Mesendoderm (in vitro differentiated cells): Measurements from ENCODE around the gene RASSF8.
A peak's percentile ranks its signal among the peaks of the same experiment; 100 is the strongest.

Experiments used
- DNase-seq: peaks from one replicate; pipeline ENCODE4 v3.0.0; 2013
- H2AK5ac ChIP-seq: 2 replicates; pipeline ENCODE4 v1.6.1; 2013; ENCODE audit warnings: low read length, inconsistent platforms
- H2BK120ac ChIP-seq: 2 replicates; pipeline ENCODE4 v1.6.1; 2013; ENCODE audit warnings: low read depth, mild to moderate bottlenecking, low read length, moderate library complexity, mixed read lengths
- H2BK15ac ChIP-seq: replicated peaks from 2 replicates; pipeline ENCODE4 v1.6.1; 2013; ENCODE audit warnings: low read depth, mild to moderate bottlenecking, moderate library complexity
- H2BK5ac ChIP-seq: 2 replicates; pipeline ENCODE4 v1.6.1; 2013; ENCODE audit warnings: low read length, inconsistent platforms
- H3K18ac ChIP-seq: 2 replicates; pipeline ENCODE4 v1.6.1; 2013; ENCODE audit warnings: mild to moderate bottlenecking, low read length, mixed read lengths
- H3K23ac ChIP-seq: one replicate; pipeline ENCODE4 v1.6.1; 2013; ENCODE audit warnings: low read length
- H3K27ac ChIP-seq: 2 replicates; pipeline ENCODE4 v1.5.1; 2013; ENCODE audit warnings: low read depth, mild to moderate bottlenecking, inconsistent platforms, low read length, moderate library complexity
- H3K27me3 ChIP-seq: 2 replicates; pipeline ENCODE4 v1.6.1; 2013; ENCODE audit warnings: low read length, control low read depth, mild to moderate bottlenecking, inconsistent platforms; ENCODE audit not compliant: insufficient read depth, poor library complexity
- H3K36me3 ChIP-seq: 2 replicates; pipeline ENCODE4 v1.6.1; 2013; ENCODE audit warnings: low read length, inconsistent platforms; ENCODE audit not compliant: control insufficient read depth, insufficient read depth
- H3K4ac ChIP-seq: one replicate; pipeline ENCODE4 v1.6.1; 2013; ENCODE audit warnings: low read depth, mild to moderate bottlenecking, low read length, moderate library complexity
- H3K4me1 ChIP-seq: 2 replicates; pipeline ENCODE4 v1.6.1; 2013; ENCODE audit warnings: low read depth, low read length, inconsistent platforms; ENCODE audit not compliant: control insufficient read depth
- H3K4me2 ChIP-seq: 2 replicates; pipeline ENCODE4 v1.6.1; 2013; ENCODE audit warnings: low read length
- H3K4me3 ChIP-seq: 2 replicates; pipeline ENCODE4 v1.5.1; 2013; ENCODE audit warnings: mild to moderate bottlenecking, low read length
- H3K56ac ChIP-seq: one replicate; pipeline ENCODE4 v1.6.1; 2013; ENCODE audit warnings: low read length
- H3K79me1 ChIP-seq: 2 replicates; pipeline ENCODE4 v1.6.1; 2013; ENCODE audit warnings: low read length, inconsistent platforms
- H3K79me2 ChIP-seq: 2 replicates; pipeline ENCODE4 v1.6.1; 2013; ENCODE audit warnings: mild to moderate bottlenecking, low read length; ENCODE audit not compliant: control insufficient read depth, insufficient read depth
- H3K9ac ChIP-seq: 2 replicates; pipeline ENCODE4 v1.6.1; 2013; ENCODE audit warnings: low read length, inconsistent platforms
- H4K5ac ChIP-seq: one replicate; pipeline ENCODE4 v1.6.1; 2013; ENCODE audit warnings: low read length
- H4K8ac ChIP-seq: one replicate; pipeline ENCODE4 v1.6.1; 2013; ENCODE audit warnings: low read depth, mild to moderate bottlenecking, control low read depth, low read length, moderate library complexity
- WGBS: extraction: QIAGEN DNeasy Blood & Tissue Kit; methylation state at CpG from one replicate; pipeline ENCODE4 v1.1.7; 2013; ENCODE audit warnings: low lambda C conversion rate, missing lambda C conversion rate; ENCODE audit not compliant: insufficient coverage; ENCODE audit errors: extremely low coverage; 5-methylcytosine and 5-hydroxymethylcytosine counted together

RASSF8 gene

GRCh38 chr12:26007566-26007965 lies 49.1 kb downstream of the RASSF8 start:
- H3K4me2 ChIP-seq, result no peak overlapping the region
- no peak overlapping the region for H4K5ac ChIP-seq
- no peak overlapping the region for H3K18ac ChIP-seq
- no peak overlapping the region for H2AK5ac ChIP-seq
- peaks cover 8% of the 10 kb centered on the region for H3K79me2 ChIP-seq
- no peak overlapping the region for H3K27ac ChIP-seq
- H3K56ac ChIP-seq, result no peak overlapping the region
- no peak for DNase-seq
- no CpG with 5 or more reads among the region's 1 CpG for WGBS
- no peaks in the 10 kb centered on the region for H3K27me3 ChIP-seq
- H2BK5ac ChIP-seq, result no peak overlapping the region
- H3K4me3 ChIP-seq, result no peak overlapping the region
- peaks cover 19% of the 10 kb centered on the region for H3K79me1 ChIP-seq
- no peak overlapping the region for H4K8ac ChIP-seq
- no peak overlapping the region for H2BK15ac ChIP-seq
- H3K9ac ChIP-seq, result no peak overlapping the region
- H3K4me1 ChIP-seq, result peaks cover 3% of the 10 kb centered on the region
- no peak overlapping the region for H3K23ac ChIP-seq
- H3K36me3 ChIP-seq, result no peaks in the 10 kb centered on the region
- no peak overlapping the region for H2BK120ac ChIP-seq
- H3K4ac ChIP-seq, result no peak overlapping the region

GRCh38 chr12:26009593-26009992 lies 51.1 kb downstream of the RASSF8 start:
- Histone ChIP-seq H3K4me1 (peaks cover 3% of the 10 kb centered on the region), H3K23ac (no peak overlapping the region), H3K4ac (no peak overlapping the region), H4K8ac (no peak overlapping the region), H3K4me2 (no peak overlapping the region), H2BK120ac (no peak overlapping the region), H2BK15ac (no peak overlapping the region), H3K4me3 (no peak overlapping the region), H3K36me3 (no peaks in the 10 kb centered on the region), H3K27ac (no peak overlapping the region), H3K56ac (no peak overlapping the region), H2AK5ac (no peak overlapping the region), H3K18ac (no peak overlapping the region), H3K9ac (no peak overlapping the region), H4K5ac (no peak overlapping the region), H3K79me1 (peaks cover 16% of the 10 kb centered on the region), H2BK5ac (no peak overlapping the region), H3K27me3 (no peaks in the 10 kb centered on the region), H3K79me2 (peaks cover 6% of the 10 kb centered on the region)
- no peak for DNase-seq
- no CpG with 5 or more reads among the region's 1 CpG for WGBS

GRCh38 chr12:26010293-26010821 lies 51.9 kb downstream of the RASSF8 start:
- Histone ChIP-seq H3K4me3 (no peak overlapping the region), H3K23ac (no peak overlapping the region), H3K36me3 (no peaks in the 10 kb centered on the region), H3K79me1 (peaks cover 14% of the 10 kb centered on the region), H4K8ac (peak overlapping the region; percentile 56), H3K79me2 (peaks cover 6% of the 10 kb centered on the region), H2BK120ac (no peak overlapping the region), H3K9ac (no peak overlapping the region), H3K4me1 (peaks cover 3% of the 10 kb centered on the region), H2BK5ac (no peak overlapping the region), H2AK5ac (no peak overlapping the region), H3K27ac (no peak overlapping the region), H3K18ac (no peak overlapping the region), H2BK15ac (no peak overlapping the region), H3K4ac (no peak overlapping the region), H3K4me2 (no peak overlapping the region), H3K27me3 (no peaks in the 10 kb centered on the region), H4K5ac (no peak overlapping the region), H3K56ac (no peak overlapping the region)
- no CpG with 5 or more reads among the region's 6 CpGs for WGBS
- DNase-seq, result no peak

GRCh38 chr12:26011099-26011498 lies 52.6 kb downstream of the RASSF8 start:
- Histone ChIP-seq H2AK5ac (no peak overlapping the region), H2BK120ac (no peak overlapping the region), H2BK15ac (no peak overlapping the region), H3K36me3 (no peaks in the 10 kb centered on the region), H4K5ac (no peak overlapping the region), H3K23ac (no peak overlapping the region), H3K9ac (no peak overlapping the region), H3K56ac (no peak overlapping the region), H3K79me2 (peaks cover 6% of the 10 kb centered on the region), H4K8ac (peak overlapping the region; percentile 13), H3K79me1 (peaks cover 14% of the 10 kb centered on the region), H3K4ac (no peak overlapping the region), H2BK5ac (no peak overlapping the region), H3K27ac (no peak overlapping the region), H3K27me3 (no peaks in the 10 kb centered on the region), H3K4me2 (no peak overlapping the region), H3K4me3 (no peak overlapping the region), H3K4me1 (peaks cover 3% of the 10 kb centered on the region), H3K18ac (no peak overlapping the region)
- no CpG with 5 or more reads among the region's 2 CpGs for WGBS
- no peak for DNase-seq

DNA sequence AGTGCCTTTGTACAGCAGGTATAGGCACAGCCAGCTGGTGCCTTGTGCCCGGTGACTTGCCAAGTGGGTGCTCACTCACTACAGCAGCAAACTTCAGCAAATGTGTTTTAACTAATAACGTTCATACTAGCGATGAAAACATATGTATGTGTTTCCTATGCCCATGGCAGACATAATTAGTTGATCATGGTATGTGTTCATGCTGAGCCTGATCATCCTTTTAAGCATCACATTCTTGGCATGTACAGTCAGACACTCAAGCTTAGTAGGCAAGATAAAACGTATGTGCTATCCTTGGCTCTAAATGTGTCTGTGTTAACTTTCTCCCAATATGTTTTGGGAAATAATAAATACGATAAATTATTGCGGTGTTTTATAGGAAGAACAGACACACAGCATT lies 55.6 kb downstream of the RASSF8 start:
- Histone ChIP-seq H2BK120ac (no peak overlapping the region), H4K8ac (no peak overlapping the region), H3K79me2 (peaks cover 12% of the 10 kb centered on the region), H3K4ac (no peak overlapping the region), H3K36me3 (no peaks in the 10 kb centered on the region), H3K18ac (no peak overlapping the region), H3K4me3 (no peak overlapping the region), H3K4me2 (no peak overlapping the region), H2AK5ac (no peak overlapping the region), H4K5ac (no peak overlapping the region), H3K79me1 (peaks cover 12% of the 10 kb centered on the region), H3K27me3 (no peaks in the 10 kb centered on the region), H3K4me1 (peaks cover 4% of the 10 kb centered on the region), H2BK5ac (no peak overlapping the region), H3K23ac (no peak overlapping the region), H3K56ac (no peak overlapping the region), H3K9ac (no peak overlapping the region), H3K27ac (no peak overlapping the region), H2BK15ac (no peak overlapping the region)
- WGBS, result no CpG with 5 or more reads among the region's 6 CpGs
- no peak for DNase-seq

GRCh38 chr12:26016516-26016915 lies 58.0 kb downstream of the RASSF8 start:
- H3K27me3 ChIP-seq, result no peaks in the 10 kb centered on the region
- H2BK5ac ChIP-seq, result no peak overlapping the region
- no peak overlapping the region for H3K27ac ChIP-seq
- no peak overlapping the region for H2BK15ac ChIP-seq
- no peak overlapping the region for H3K4me3 ChIP-seq
- H2BK120ac ChIP-seq, result no peak overlapping the region
- no peak overlapping the region for H3K56ac ChIP-seq
- H3K4me2 ChIP-seq, result no peak overlapping the region
- WGBS, result no CpG with 5 or more reads among the region's 2 CpGs
- H3K79me1 ChIP-seq, result peaks cover 12% of the 10 kb centered on the region
- H3K18ac ChIP-seq, result no peak overlapping the region
- no peak overlapping the region for H3K9ac ChIP-seq
- peaks cover 14% of the 10 kb centered on the region for H3K79me2 ChIP-seq
- H3K23ac ChIP-seq, result no peak overlapping the region
- no peaks in the 10 kb centered on the region for H3K36me3 ChIP-seq
- no peak for DNase-seq
- H4K5ac ChIP-seq, result no peak overlapping the region
- H3K4me1 ChIP-seq, result peaks cover 6% of the 10 kb centered on the region
- H3K4ac ChIP-seq, result no peak overlapping the region
- H2AK5ac ChIP-seq, result no peak overlapping the region
- no peak overlapping the region for H4K8ac ChIP-seq
